Endodermal cell (in vitro differentiated cells): ENCODE results near the gene POLR2L. TPM values are rescaled to one million over a fixed set of nuclear protein-coding genes. Genes with fewer than 3 reads are reported as not detected.
A peak's percentile ranks its signal among the peaks of the same experiment; 100 is the strongest.

Experiments
- DNase-seq: peaks from one replicate; pipeline ENCODE4 v3.0.0-alpha.2; 2017
- H3K27ac ChIP-seq: 2 replicates; pipeline ENCODE4 v1.5.1; 2013; ENCODE audit warnings: mild to moderate bottlenecking, low read depth, low read length, moderate library complexity
- H3K27me3 ChIP-seq: 2 replicates; pipeline ENCODE4 v1.6.1; 2013; ENCODE audit warnings: mild to moderate bottlenecking, low read length, moderate library complexity; ENCODE audit not compliant: insufficient read depth, control insufficient read depth, poor library complexity, severe bottlenecking
- H3K36me3 ChIP-seq: 2 replicates; pipeline ENCODE4 v1.7.0; 2013; ENCODE audit warnings: mild to moderate bottlenecking, low read length, moderate library complexity; ENCODE audit not compliant: control insufficient read depth, insufficient read depth
- H3K4me1 ChIP-seq: one replicate; pipeline ENCODE4 v1.7.0; 2013; ENCODE audit warnings: low read length; ENCODE audit not compliant: control insufficient read depth, insufficient read depth
- H3K4me3 ChIP-seq: 2 replicates; pipeline ENCODE4 v1.5.1; 2013; ENCODE audit warnings: mild to moderate bottlenecking, low read length, moderate library complexity
- H3K9ac ChIP-seq: 2 replicates; pipeline ENCODE4 v1.6.1; 2013; ENCODE audit warnings: mild to moderate bottlenecking, low read length, moderate library complexity; ENCODE audit not compliant: poor library complexity, severe bottlenecking; ENCODE audit errors: extremely low read depth
- H3K9me3 ChIP-seq: 2 replicates; pipeline ENCODE4 v1.6.1; 2013; ENCODE audit warnings: mild to moderate bottlenecking, low read length, moderate library complexity; ENCODE audit not compliant: control insufficient read depth
- H3K27ac Mint-ChIP-seq: 2 replicates; pipeline ENCODE4 v1.8.0; 2020; ENCODE audit warnings: mixed read lengths
- H3K27me3 Mint-ChIP-seq: 2 replicates; pipeline ENCODE4 v1.8.0; 2021; ENCODE audit warnings: mild to moderate bottlenecking, mixed read lengths; ENCODE audit not compliant: insufficient read depth
- H3K36me3 Mint-ChIP-seq: 2 replicates; pipeline ENCODE4 v1.8.0; 2020; ENCODE audit warnings: low read depth, mixed read lengths
- H3K4me1 Mint-ChIP-seq: 2 replicates; pipeline ENCODE4 v1.8.0; 2020; ENCODE audit warnings: mixed read lengths
- H3K4me3 Mint-ChIP-seq: 2 replicates; pipeline ENCODE4 v1.8.0; 2020; ENCODE audit warnings: mild to moderate bottlenecking, moderate library complexity, mixed read lengths
- H3K9me3 Mint-ChIP-seq: 2 replicates; pipeline ENCODE4 v1.8.0; 2020; ENCODE audit warnings: mild to moderate bottlenecking, mixed read lengths
- CTCF ChIP-seq: fragments of 200-600 bp; sonication (generic); conservative IDR thresholded peaks from 2 replicates; pipeline ENCODE4 v1.5.0; 2021; ENCODE audit warnings: antibody characterized with exemption, mild to moderate bottlenecking
- WGBS, 2 experiments: methylation state at CpG; one replicate each; pipeline versions ENCODE4 v1.1.5 to v1.1.7; 2013; ENCODE audit warnings: missing lambda C conversion rate in 2 of 2, mixed read lengths in 1 of 2; ENCODE audit not compliant: insufficient coverage in 1 of 2, insufficient read length in 1 of 2; 5-methylcytosine and 5-hydroxymethylcytosine counted together
- total RNA-seq, 2 donors: library from RNA; stranded (reverse); fragmentation: NEBNext Ultra II Directional in 1 of 2; extraction: Animal tissue kit (Norgen Biotek cat#: 25700) in 1 of 2; gene quantifications; 2 replicates in 1 of 2; 3 replicates in 1 of 2; pipeline ENCODE4 v1.2.1, GENCODE V29; 2021

The POLR2L gene
- total RNA-seq, 2 donors from 2014 or later = 139 to 148 TPM

GRCh38 chr11:827146-827896, 15.0 kb downstream of the POLR2L start:
- peak; percentile 89 for DNase-seq
- H3K27ac Mint-ChIP-seq = peak overlapping the region; percentile 90
- no peaks in the 10 kb centered on the region for H3K9me3 Mint-ChIP-seq
- H3K4me1 ChIP-seq = peaks cover 18% of the 10 kb centered on the region
- H3K9me3 ChIP-seq = no peaks in the 10 kb centered on the region
- peak overlapping the region; percentile 68 for H3K4me3 ChIP-seq
- H3K27ac ChIP-seq = no peak overlapping the region
- no peaks in the 10 kb centered on the region for H3K36me3 ChIP-seq
- H3K4me1 Mint-ChIP-seq = peaks cover 22% of the 10 kb centered on the region
- peak; percentile 18 for TF ChIP-seq CTCF
- H3K27me3 Mint-ChIP-seq = peaks cover 48% of the 10 kb centered on the region
- peak overlapping the region; percentile 69 for H3K4me3 Mint-ChIP-seq
- WGBS, 2 experiments = 4% methylated on average over 66 of the region's 66 CpGs; no CpG with 5 or more reads in 1 of the 2 experiments
- peaks cover 66% of the 10 kb centered on the region for H3K27me3 ChIP-seq
- H3K9ac ChIP-seq = no peak overlapping the region
- peaks cover 12% of the 10 kb centered on the region for H3K36me3 Mint-ChIP-seq

GRCh38 chr11:826836-827145, 15.5 kb downstream of the POLR2L start:
- Mint-ChIP-seq H3K4me1 (peaks cover 19% of the 10 kb centered on the region), H3K9me3 (no peaks in the 10 kb centered on the region), H3K36me3 (peaks cover 13% of the 10 kb centered on the region), H3K4me3 (peak overlapping the region; percentile 69), H3K27ac (no peak overlapping the region), H3K27me3 (peaks cover 43% of the 10 kb centered on the region)
- DNase-seq = no peak
- peaks cover 61% of the 10 kb centered on the region for H3K27me3 ChIP-seq
- no peak overlapping the region for H3K9ac ChIP-seq
- 6 to 7% methylated on average over 18 to 22 of the region's 22 CpGs for WGBS, 2 experiments
- no peaks in the 10 kb centered on the region for H3K36me3 ChIP-seq
- no peak overlapping the region for H3K27ac ChIP-seq
- H3K9me3 ChIP-seq = no peaks in the 10 kb centered on the region
- no peak for TF ChIP-seq CTCF
- peaks cover 14% of the 10 kb centered on the region for H3K4me1 ChIP-seq
- H3K4me3 ChIP-seq = peak overlapping the region; percentile 68

- Histone ChIP-seq H3K36me3 (no peaks in the 10 kb centered on the region), H3K4me3 (peak overlapping the region; percentile 68), H3K9me3 (no peaks in the 10 kb centered on the region), H3K4me1 (peaks cover 9% of the 10 kb centered on the region), H3K27me3 (peaks cover 56% of the 10 kb centered on the region), H3K9ac (no peak overlapping the region), H3K27ac (no peak overlapping the region)
- no peaks in the 10 kb centered on the region for H3K9me3 Mint-ChIP-seq
- WGBS, 2 experiments = 92% methylated on average over 5 to 8 of the region's 9 CpGs
- peak overlapping the region; percentile 69 for H3K4me3 Mint-ChIP-seq
- TF ChIP-seq CTCF = no peak
- no peak overlapping the region for H3K27ac Mint-ChIP-seq
- DNase-seq = no peak
- H3K4me1 Mint-ChIP-seq = peaks cover 15% of the 10 kb centered on the region
- peaks cover 37% of the 10 kb centered on the region for H3K27me3 Mint-ChIP-seq
- peaks cover 13% of the 10 kb centered on the region for H3K36me3 Mint-ChIP-seq
These were observed 16.1 kb downstream of the POLR2L start for GRCh38 chr11:826227-826621.
